ENCODE data around the gene HBZ. TPM values are rescaled to one million over a fixed set of nuclear protein-coding genes. Genes with fewer than 3 reads are reported as not detected.

Gene HBZ
- total and polyA plus RNA-seq, 2 of the 13 experiments (the other 11 are each of a cell fraction or from before 2014, with no cell fraction given) = 0.21 TPM; not detected in 1

DNA sequence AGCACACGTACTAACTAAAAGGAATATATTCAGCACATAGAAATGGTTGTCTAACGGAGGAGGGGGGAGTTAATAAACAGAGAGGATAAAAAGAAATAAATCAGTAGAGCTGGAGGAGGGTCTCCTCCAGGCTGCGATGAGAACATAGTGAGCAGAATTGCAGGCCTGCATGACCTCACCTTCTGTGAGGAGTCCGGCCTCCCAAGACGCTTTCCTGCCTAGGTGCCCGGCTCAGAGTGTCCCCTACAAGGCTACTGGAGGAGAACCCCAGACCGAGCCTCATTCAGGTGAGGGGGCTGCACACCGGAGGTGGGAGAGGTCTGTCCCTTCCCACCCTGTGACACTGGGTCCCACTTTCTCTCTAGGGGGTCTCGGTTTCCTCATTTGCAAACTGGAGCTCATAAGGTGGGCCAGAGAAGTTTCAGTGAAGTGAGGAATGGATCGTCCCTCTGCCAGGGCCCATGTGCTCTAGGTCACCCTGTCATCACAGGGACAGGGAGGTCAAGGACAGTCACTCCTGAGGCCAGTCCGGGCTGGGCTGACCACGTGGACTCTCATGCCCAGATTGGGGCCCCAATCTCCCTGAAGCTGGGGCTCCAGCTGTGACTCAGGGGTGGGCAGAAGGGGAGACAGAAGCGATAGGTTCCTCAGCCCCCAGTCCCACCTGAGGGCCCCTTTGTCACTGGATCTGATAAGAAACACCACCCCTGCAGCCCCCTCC, 10.0 kb downstream of the HBZ start (continued):
- TF ChIP-seq SOX6 (IDR thresholded peaks at IDR 0.05) = no peak
- TF ChIP-seq SOX6 (CRISPR knock-in tag; IDR thresholded peaks at IDR 0.05) = peak; percentile 38; the same call in 1 of the 2 replicates
- peak; percentile 52 for TF ChIP-seq ARID5B (CRISPR knock-in tag; IDR thresholded peaks at IDR 0.05)
- TF ChIP-seq HNF1B (CRISPR knock-in tag; IDR thresholded peaks at IDR 0.05) = 0 out of 2 replicates have a peak, but pooled peaks have one; percentile 34
- TF ChIP-seq NR2F6 (IDR thresholded peaks at IDR 0.05) = peak; percentile 90
- TF ChIP-seq NR2F6 (CRISPR knock-in tag; IDR thresholded peaks at IDR 0.05) = peak; percentile 96
- TF ChIP-seq SALL1 (CRISPR knock-in tag; IDR thresholded peaks at IDR 0.05) = peak; percentile 71; the same call in 1 of the 2 replicates
- TF ChIP-seq E2F2 (CRISPR knock-in tag; IDR thresholded peaks at IDR 0.05; ENCODE audit: borderline replicate concordance) = no peak
- TF ChIP-seq HBP1 (CRISPR knock-in tag; IDR thresholded peaks at IDR 0.05; ENCODE audit: low read depth) = peak; percentile 62; the same call in 1 of the 2 replicates
- TF ChIP-seq ATF1 (CRISPR knock-in tag; IDR thresholded peaks at IDR 0.05) = no peak
- TF ChIP-seq ZBTB7A (CRISPR knock-in tag; IDR thresholded peaks at IDR 0.05) = peak; percentile 22
- TF ChIP-seq NCOA2 (CRISPR knock-in tag; IDR thresholded peaks at IDR 0.05) = 0 out of 2 replicates have a peak, but pooled peaks have one; percentile 8
- TF ChIP-seq ZSCAN25 (CRISPR knock-in tag; IDR thresholded peaks at IDR 0.05) = peak; percentile 82; the same call in 1 of the 2 replicates
- TF ChIP-seq, protein P1, sequence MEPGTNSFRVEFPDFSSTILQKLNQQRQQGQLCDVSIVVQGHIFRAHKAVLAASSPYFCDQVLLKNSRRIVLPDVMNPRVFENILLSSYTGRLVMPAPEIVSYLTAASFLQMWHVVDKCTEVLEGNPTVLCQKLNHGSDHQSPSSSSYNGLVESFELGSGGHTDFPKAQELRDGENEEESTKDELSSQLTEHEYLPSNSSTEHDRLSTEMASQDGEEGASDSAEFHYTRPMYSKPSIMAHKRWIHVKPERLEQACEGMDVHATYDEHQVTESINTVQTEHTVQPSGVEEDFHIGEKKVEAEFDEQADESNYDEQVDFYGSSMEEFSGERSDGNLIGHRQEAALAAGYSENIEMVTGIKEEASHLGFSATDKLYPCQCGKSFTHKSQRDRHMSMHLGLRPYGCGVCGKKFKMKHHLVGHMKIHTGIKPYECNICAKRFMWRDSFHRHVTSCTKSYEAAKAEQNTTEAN (CRISPR knock-in tag; conservative IDR thresholded peaks at IDR 0.05) = no peak
- 0 out of 2 replicates have a peak, but pooled peaks have one; percentile 38 for TF ChIP-seq ZMYM4 (CRISPR knock-in tag; IDR thresholded peaks at IDR 0.05)
- TF ChIP-seq ZNF430 (CRISPR knock-in tag; IDR thresholded peaks at IDR 0.05) = no peak
- TF ChIP-seq HES4 (CRISPR knock-in tag; IDR thresholded peaks at IDR 0.05; ENCODE audit: borderline replicate concordance) = 0 out of 2 replicates have a peak, but pooled peaks have one; percentile 31
- TF ChIP-seq ZFX (CRISPR knock-in tag; IDR thresholded peaks at IDR 0.05; ENCODE audit: low read depth) = peak; percentile 65; the same call in 1 of the 2 replicates
- TF ChIP-seq ZGPAT (CRISPR knock-in tag; IDR thresholded peaks at IDR 0.05) = no peak
